Panc1 (cell line): Measurements from ENCODE around the gene DOCK4. TPM values are rescaled to one million over a fixed set of nuclear protein-coding genes. Genes with fewer than 3 reads are reported as not detected.

Experiments
- ATAC-seq: fragments of 200-7000 bp; cut with Tn5 transposase; 2 replicates; pipeline ENCODE4 v1.9.1; 2020; ENCODE audit warnings: mild to moderate bottlenecking, moderate library complexity
- BruUV-seq: library from RNA; stranded (reverse); fragments of 400-500 nt; replicated peaks from 2 replicates; lab custom pipeline; 2021; lab: Mats Ljungman, UMichigan
- CTCF ChIA-PET: fragments of 300-600 bp; sonication (Branson Sonifier 250); formaldehyde crosslinking; loops from one replicate; lab custom pipeline; 2022; ENCODE audit warnings: antibody characterized with exemption; lab: Charles Lee
- POLR2A ChIA-PET: fragments of 300-600 bp; sonication (Branson Sonifier 250); formaldehyde crosslinking; loops from one replicate; lab custom pipeline; 2022; ENCODE audit warnings: antibody characterized with exemption; lab: Charles Lee
- DNase-seq: peaks from one replicate; pipeline ENCODE4 v3.0.0-alpha.2; 2010; ENCODE audit warnings: low read depth, low spot score
- H3K27ac ChIP-seq: 2 replicates; pipeline ENCODE4 v1.5.1; 2011; ENCODE audit warnings: mild to moderate bottlenecking, low read length, inconsistent platforms
- H3K27me3 ChIP-seq: fragments of 200-500 bp; sonication (Bioruptor generic); 2 replicates; pipeline ENCODE4 v1.6.0; 2014; ENCODE audit warnings: low read length, inconsistent platforms; ENCODE audit not compliant: control insufficient read depth, insufficient read depth
- H3K36me3 ChIP-seq: fragments of 200-500 bp; sonication (Bioruptor generic); 2 replicates; pipeline ENCODE4 v1.5.1; 2014; ENCODE audit warnings: inconsistent platforms, mild to moderate bottlenecking, low read length, moderate library complexity; ENCODE audit not compliant: control insufficient read depth, insufficient read depth
- H3K4me1 ChIP-seq: 2 replicates; pipeline ENCODE4 v1.5.1; 2011; ENCODE audit warnings: inconsistent platforms, mild to moderate bottlenecking, low read length, moderate library complexity; ENCODE audit not compliant: control insufficient read depth, insufficient read depth
- H3K4me3 ChIP-seq, 2 experiments: 2 replicates each; pipeline ENCODE4 v1.5.1; 2011 to 2012; ENCODE audit warnings: low read depth in 2 of 2, low read length in 2 of 2, mild to moderate bottlenecking in 2 of 2, inconsistent platforms in 1 of 2, moderate library complexity in 1 of 2
- H3K9me3 ChIP-seq: fragments of 200-500 bp; sonication (Bioruptor generic); 2 replicates; pipeline ENCODE4 v1.5.1; 2014; ENCODE audit warnings: low read depth, mild to moderate bottlenecking, inconsistent platforms, low read length, moderate library complexity; ENCODE audit not compliant: control insufficient read depth, insufficient read depth
- POLR2AphosphoS5 ChIP-seq: IDR thresholded peaks from 2 replicates; pipeline ENCODE4 v1.6.1; 2012; ENCODE audit warnings: mild to moderate bottlenecking, low read depth, low read length, moderate library complexity
- SIN3A ChIP-seq: IDR thresholded peaks from 2 replicates; pipeline ENCODE4 v1.6.1; 2012; ENCODE audit warnings: low read depth, mild to moderate bottlenecking, low read length, moderate library complexity, borderline replicate concordance; ENCODE audit not compliant: insufficient read depth
- TCF7L2 ChIP-seq: IDR thresholded peaks from 2 replicates; pipeline ENCODE4 v1.6.1; 2011; ENCODE audit warnings: mild to moderate bottlenecking, low read depth, low read length, inconsistent platforms
- in situ Hi-C: cut with HindIII; loops from 2 replicates; pipeline ENCODE4 v1.10.0; 2016; ENCODE audit warnings: low sequenced_read_pairs, low pct_unique_long_range_greater_than_20kb
- intact Hi-C: fragments of 100-400 bp; cut with micrococcal nuclease; formaldehyde crosslinking; loops from one replicate; pipeline ENCODE4 v1.10.0; 2022; ENCODE audit not compliant: unreplicated experiment
- total RNA-seq: library from RNA; stranded (reverse); gene quantifications from one replicate; pipeline ENCODE4 v1.2.1, GENCODE V29; 2021; ENCODE audit not compliant: unreplicated experiment
- TF ChIP-seq, protein P1 (sequence below), 2 experiments: IDR thresholded peaks; 2 replicates each; pipeline ENCODE4 v1.6.1; 2011 to 2012; ENCODE audit warnings: low read depth in 2 of 2, control low read depth in 1 of 2, low read length in 1 of 2, mild to moderate bottlenecking in 1 of 2, moderate library complexity in 1 of 2; ENCODE audit not compliant: insufficient read depth in 1 of 2
- TF ChIP-seq, protein P2 (sequence below): fragments of 450-650 bp; IDR thresholded peaks from 2 replicates; pipeline ENCODE4 v1.5.1; 2017; ENCODE audit warnings: mild to moderate bottlenecking

DOCK4 gene
- total RNA-seq, 1 experiment from 2014 or later = 10.8 TPM

GRCh38 chr7:112067200-112067599 lies 139.0 kb downstream of the DOCK4 start:
- H3K27me3 ChIP-seq = no peaks in the 10 kb centered on the region
- ATAC-seq (no peak), DNase-seq (no peak)
- no peaks in the 10 kb centered on the region for H3K36me3 ChIP-seq
- H3K4me3 ChIP-seq = no peak overlapping the region
- in situ Hi-C loops = no loop called here
- BruUV-seq = no TSS peak
- H3K9me3 ChIP-seq = no peaks in the 10 kb centered on the region
- TF ChIP-seq TCF7L2 (no peak), SIN3A (no peak), POLR2AphosphoS5 (no peak)
- TF ChIP-seq, protein P1, sequence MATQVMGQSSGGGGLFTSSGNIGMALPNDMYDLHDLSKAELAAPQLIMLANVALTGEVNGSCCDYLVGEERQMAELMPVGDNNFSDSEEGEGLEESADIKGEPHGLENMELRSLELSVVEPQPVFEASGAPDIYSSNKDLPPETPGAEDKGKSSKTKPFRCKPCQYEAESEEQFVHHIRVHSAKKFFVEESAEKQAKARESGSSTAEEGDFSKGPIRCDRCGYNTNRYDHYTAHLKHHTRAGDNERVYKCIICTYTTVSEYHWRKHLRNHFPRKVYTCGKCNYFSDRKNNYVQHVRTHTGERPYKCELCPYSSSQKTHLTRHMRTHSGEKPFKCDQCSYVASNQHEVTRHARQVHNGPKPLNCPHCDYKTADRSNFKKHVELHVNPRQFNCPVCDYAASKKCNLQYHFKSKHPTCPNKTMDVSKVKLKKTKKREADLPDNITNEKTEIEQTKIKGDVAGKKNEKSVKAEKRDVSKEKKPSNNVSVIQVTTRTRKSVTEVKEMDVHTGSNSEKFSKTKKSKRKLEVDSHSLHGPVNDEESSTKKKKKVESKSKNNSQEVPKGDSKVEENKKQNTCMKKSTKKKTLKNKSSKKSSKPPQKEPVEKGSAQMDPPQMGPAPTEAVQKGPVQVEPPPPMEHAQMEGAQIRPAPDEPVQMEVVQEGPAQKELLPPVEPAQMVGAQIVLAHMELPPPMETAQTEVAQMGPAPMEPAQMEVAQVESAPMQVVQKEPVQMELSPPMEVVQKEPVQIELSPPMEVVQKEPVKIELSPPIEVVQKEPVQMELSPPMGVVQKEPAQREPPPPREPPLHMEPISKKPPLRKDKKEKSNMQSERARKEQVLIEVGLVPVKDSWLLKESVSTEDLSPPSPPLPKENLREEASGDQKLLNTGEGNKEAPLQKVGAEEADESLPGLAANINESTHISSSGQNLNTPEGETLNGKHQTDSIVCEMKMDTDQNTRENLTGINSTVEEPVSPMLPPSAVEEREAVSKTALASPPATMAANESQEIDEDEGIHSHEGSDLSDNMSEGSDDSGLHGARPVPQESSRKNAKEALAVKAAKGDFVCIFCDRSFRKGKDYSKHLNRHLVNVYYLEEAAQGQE (IDR thresholded peaks at IDR 0.05; ENCODE audit: insufficient read depth in 1 of 2, low read depth in 2 of 2, low read length in 1 of 2) = no peak
- TF ChIP-seq, protein P2, sequence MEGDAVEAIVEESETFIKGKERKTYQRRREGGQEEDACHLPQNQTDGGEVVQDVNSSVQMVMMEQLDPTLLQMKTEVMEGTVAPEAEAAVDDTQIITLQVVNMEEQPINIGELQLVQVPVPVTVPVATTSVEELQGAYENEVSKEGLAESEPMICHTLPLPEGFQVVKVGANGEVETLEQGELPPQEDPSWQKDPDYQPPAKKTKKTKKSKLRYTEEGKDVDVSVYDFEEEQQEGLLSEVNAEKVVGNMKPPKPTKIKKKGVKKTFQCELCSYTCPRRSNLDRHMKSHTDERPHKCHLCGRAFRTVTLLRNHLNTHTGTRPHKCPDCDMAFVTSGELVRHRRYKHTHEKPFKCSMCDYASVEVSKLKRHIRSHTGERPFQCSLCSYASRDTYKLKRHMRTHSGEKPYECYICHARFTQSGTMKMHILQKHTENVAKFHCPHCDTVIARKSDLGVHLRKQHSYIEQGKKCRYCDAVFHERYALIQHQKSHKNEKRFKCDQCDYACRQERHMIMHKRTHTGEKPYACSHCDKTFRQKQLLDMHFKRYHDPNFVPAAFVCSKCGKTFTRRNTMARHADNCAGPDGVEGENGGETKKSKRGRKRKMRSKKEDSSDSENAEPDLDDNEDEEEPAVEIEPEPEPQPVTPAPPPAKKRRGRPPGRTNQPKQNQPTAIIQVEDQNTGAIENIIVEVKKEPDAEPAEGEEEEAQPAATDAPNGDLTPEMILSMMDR = no peak
- POLR2A ChIA-PET = no interaction called here
- no peaks in the 10 kb centered on the region; the same call in 1 of the 2 replicates for H3K4me1 ChIP-seq
- H3K27ac ChIP-seq = no peak overlapping the region
- CTCF ChIA-PET = no interaction called here
- intact Hi-C loops = no loop called here

GRCh38 chr7:112065758-112066157 lies 140.4 kb downstream of the DOCK4 start:
- H3K27ac ChIP-seq = no peak overlapping the region
- H3K9me3 ChIP-seq = no peaks in the 10 kb centered on the region
- H3K4me1 ChIP-seq = no peaks in the 10 kb centered on the region; the same call in 1 of the 2 replicates
- no TSS peak for BruUV-seq
- ChIA-PET CTCF (no interaction called here), POLR2A (no interaction called here)
- intact Hi-C loops (no loop called here), in situ Hi-C loops (no loop called here)
- no peaks in the 10 kb centered on the region for H3K27me3 ChIP-seq
- no peak for DNase-seq
- no peak for TF ChIP-seq SIN3A
- TF ChIP-seq, protein P2 = no peak
- no peak for TF ChIP-seq TCF7L2
- TF ChIP-seq, protein P1 (IDR thresholded peaks at IDR 0.05; ENCODE audit: insufficient read depth in 1 of 2, low read depth in 2 of 2, low read length in 1 of 2) = no peak
- TF ChIP-seq POLR2AphosphoS5 = no peak
- no peaks in the 10 kb centered on the region for H3K36me3 ChIP-seq
- no peak for ATAC-seq
- H3K4me3 ChIP-seq = no peak overlapping the region
